ENCODE data around the gene RBP4.

The RBP4 gene

GRCh38 chr10:93595378-93596161 lies 5.5 kb downstream of the RBP4 start:
- DNase-seq, result no peak

DNA sequence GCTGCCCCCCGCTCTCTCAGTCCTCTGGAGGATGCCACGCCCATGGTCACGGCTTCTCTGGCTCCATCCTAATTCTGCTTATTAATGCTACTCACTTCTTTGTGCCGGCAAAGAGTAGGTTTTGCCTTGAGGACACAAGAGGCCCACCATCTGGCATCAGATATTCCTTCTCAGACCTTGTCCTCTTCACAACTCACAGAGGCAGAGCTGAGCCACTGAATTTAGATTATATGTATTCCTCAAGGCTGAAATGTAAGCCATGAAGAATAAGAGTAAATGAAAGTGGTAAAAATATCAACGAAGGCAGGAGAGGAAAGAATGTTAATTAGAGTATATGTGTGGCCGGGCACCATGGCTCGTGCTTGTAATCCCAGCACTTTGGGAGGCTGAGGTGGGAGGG lies 6.5 kb downstream of the RBP4 start:
- no peak for DNase-seq

DNA sequence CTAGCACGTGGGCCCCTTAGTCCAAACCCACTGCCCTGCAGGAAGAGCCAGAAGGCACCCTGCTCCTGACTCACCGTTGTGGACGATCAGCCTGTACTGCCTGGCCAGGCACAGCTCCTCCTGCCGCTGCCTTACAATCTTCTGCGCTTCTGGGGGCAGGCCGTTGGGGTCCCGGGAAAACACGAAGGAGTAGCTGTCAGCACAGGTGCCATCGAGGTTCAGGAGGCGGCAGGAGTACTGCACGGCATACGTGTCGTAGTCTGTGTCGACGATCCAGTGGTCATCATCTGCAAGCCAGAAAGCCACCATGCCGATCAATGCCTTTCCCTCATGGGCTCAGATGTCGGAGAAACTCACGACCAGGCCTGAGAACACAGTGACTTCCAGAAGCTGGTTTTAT lies 7.3 kb downstream of the RBP4 start:
- no peak for DNase-seq

DNA sequence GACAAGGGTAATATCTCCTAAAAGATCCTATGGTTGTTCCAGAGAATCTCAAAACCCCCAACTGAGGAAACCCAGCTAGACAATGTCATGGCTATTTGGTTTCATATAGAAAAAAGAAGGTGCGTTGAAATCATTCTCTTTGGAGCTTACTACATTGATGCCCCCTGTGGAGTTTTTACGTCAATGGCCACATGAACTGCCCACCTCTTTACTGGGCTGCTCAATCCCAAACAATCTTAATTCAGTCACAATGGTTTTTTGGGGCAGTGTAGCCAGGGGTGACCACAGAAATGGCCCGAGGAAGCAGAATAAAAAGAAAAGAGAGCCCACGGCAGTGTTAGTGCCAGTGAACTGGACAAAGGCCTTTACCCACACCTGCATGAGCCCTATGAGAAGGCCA lies 7.8 kb downstream of the RBP4 start:
- DNase-seq, result no peak

GRCh38 chr10:93591065-93591808 lies 9.8 kb downstream of the RBP4 start:
- no peak for DNase-seq

- no peak for DNase-seq
Observed at GRCh38 chr10:93590638-93591037, 10.4 kb downstream of the RBP4 start.

GRCh38 chr10:93589648-93590562 lies 11.1 kb downstream of the RBP4 start:
- DNase-seq, result no peak

GRCh38 chr10:93584445-93584844 lies 16.6 kb downstream of the RBP4 start:
- DNase-seq, result no peak

DNA sequence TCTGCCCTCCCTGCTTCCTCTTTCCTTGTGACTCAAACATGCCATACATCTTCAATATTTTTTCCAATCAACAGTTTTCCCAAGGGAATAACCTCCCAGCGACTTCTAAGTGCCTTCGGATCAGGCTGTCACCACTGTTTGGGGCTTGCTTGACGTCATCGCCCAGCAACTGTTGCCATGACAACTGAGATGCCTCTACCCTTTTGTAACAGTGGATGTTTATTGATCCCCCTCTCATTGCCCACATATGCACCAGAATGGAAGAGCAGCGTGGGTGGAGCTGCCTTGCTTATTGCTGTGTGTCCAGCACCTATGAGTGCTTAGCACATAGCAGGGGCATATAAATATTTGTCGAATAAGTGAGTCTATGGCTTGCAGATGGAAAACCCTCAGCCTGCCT lies 20.2 kb downstream of the RBP4 start:
- no peak for DNase-seq

DNA sequence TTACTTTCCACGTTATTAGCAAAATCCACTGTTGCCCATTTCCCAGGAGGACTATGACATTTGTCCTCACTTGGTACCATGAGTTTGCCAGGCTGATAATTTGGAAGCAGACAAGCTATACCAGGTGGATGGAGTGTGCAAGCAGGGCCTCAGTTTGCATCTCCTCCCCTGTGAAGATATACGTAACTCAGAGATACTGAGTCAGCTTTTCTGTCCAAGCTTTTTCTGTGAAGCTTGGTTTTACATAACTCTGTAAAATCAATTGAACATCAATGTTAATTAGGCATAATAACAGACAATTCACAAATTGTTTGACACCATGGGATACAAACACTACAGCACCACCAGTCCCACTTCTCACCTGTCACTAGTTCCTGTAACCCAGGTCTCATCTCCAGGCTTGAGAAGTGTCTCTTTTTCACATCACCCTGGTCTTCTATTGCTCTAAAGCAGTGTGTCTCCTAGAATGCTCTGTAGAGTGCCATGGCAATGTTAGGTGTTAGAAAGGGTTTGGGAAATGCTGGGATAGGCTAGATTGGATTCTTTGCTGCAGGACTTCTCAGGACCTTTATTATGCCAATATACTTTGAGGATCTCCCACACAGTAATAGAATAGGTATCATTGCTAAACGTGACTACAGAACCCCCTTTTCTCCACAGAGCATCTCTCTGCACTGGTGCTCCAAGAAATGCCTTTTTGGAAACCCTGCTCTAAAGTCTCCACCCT lies 20.9 kb downstream of the RBP4 start:
- no peak for DNase-seq

DNA sequence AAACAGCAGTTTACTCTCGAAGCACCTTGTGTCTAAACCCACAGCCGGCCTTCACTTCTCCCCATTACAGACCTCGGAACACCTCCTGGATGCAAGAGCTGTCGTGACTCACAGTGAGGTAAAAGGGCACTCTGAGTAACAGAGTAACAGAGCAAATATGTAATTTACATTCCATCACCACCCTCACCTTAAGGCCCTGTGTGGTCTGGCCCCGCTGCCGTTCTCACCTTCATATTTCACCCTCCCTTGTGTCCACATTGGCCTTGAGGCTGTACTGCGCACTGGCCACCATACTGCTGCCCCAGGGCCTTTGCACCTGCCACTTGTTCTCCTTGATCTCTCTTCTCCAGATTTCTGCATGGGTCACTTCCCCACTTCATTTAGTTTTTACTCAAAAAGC lies 21.9 kb downstream of the RBP4 start:
- no peak for DNase-seq

DNA sequence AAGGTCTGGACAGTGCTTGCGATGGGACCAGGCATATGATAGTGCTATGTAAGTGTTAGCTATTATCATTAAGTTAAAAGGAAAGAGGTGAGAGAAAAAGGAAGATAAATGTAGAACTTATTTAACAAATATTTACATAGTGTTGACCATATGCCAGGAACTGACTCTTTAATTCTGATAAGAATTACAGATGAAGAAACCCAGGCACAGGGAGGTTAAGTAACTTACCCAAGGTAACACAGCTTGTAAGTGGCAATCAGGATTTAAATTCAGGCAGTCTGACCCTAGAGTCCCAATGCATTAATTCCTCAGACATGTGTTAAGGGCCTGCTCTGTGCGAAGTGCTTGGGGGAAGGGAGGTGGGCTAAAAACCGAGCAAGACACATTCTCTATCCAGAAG lies 23.5 kb downstream of the RBP4 start:
- no peak for DNase-seq

- no peak for DNase-seq
Observed at GRCh38 chr10:93576888-93577287, 24.1 kb downstream of the RBP4 start.

GRCh38 chr10:93573924-93574323 lies 27.1 kb downstream of the RBP4 start:
- DNase-seq, result no peak

GRCh38 chr10:93573051-93573909 lies 27.8 kb downstream of the RBP4 start:
- DNase-seq, result no peak

DNA sequence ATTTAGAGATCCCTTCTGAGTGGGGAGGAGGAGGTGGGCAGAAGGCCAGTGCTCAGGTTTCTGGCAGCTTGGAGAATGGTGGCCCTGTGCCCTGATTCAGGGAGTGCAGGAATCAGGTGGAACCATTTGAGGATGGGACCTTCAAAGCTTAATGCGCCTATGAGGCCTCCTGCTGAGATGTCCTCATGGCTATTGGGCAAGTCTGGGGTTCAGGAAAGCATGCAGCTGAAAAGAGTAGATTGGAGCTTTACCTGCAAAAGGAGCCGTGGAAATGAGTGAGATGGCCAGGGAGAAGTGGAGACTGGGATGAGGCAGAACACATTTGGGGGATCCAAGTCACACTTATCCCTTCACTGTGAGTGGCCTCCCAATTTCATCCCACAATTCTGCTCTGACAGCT lies 28.4 kb downstream of the RBP4 start:
- DNase-seq, result no peak

DNA sequence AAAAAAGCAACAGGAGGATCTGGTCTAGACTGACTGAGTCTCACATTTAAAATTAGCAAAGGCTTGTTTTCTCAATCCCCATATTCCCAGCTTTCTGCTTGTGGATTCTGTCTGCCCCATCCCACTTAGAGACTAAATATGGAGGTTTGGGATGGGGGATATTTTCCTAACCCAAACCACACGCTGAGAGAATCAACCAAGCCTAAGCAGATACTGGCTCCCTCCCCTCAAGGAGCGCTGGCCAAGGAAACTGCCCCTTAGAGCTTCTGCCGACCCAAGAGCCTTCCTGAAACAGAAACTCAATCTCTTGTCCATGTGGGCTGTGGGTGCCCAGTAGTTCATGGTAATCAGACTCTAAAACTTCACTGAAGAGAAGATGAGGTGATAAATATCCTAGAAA lies 30.7 kb downstream of the RBP4 start:
- DNase-seq, result no peak

GRCh38 chr10:93568105-93568390 lies 33.0 kb downstream of the RBP4 start:
- no peak for DNase-seq

DNA sequence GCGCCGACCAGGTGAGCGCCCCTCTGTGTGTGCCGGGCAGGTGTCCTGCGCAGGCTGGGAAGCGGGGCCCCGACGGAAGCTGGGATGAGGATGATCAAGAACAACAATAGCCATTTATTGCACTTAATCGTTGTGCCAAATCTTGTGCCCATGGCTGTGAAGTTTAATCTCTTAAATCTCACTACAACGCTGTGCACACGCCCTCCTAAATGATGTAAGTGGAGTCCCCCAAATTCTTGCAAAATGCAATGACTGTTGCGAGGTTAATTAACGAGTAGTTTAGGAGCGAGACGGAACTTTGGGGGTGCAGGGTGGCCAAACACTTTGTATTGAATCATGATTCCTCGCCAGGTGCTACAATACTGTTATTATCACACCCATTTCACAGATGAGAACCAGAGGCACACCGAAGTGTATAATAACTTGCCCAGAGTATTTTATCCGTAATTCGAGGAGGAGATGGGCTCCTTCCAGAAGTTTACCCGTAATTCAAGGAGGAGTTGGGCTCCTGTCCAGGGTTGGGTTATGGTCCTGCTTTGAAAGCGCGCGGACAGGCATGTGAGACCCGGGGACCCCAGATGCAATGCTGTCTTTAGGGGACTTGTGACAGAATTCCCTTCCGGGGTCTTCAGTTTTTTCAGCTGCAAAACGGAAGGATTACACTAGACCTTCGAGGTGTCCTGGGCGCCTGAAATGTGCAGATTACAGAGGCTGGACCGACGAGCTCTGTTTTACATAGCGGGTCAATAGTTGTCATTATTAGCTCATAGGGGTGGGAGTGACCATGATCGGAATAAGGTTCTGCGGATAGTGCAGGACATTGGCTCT lies 33.5 kb downstream of the RBP4 start:
- DNase-seq, result no peak

DNA sequence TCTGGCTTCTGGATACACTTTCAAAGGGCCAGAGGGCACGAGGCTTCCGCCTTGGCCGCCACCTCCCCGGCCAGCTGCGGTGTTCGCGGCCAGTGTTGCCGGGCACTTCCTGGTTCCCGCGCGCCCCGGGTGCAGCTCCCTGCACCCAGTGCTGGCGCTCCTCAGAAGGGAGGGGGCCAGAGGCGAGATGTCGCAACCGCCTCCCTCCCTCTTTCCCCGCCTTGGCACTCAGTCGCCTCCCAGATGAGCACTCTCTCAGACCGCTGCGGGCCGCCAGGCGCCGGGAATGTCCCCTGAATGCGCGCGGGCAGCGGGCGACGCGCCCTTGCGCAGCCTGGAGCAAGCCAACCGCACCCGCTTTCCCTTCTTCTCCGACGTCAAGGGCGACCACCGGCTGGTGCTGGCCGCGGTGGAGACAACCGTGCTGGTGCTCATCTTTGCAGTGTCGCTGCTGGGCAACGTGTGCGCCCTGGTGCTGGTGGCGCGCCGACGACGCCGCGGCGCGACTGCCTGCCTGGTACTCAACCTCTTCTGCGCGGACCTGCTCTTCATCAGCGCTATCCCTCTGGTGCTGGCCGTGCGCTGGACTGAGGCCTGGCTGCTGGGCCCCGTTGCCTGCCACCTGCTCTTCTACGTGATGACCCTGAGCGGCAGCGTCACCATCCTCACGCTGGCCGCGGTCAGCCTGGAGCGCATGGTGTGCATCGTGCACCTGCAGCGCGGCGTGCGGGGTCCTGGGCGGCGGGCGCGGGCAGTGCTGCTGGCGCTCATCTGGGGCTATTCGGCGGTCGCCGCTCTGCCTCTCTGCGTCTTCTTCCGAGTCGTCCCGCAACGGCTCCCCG lies 34.4 kb downstream of the RBP4 start, which contains the start of gene FFAR4:
TSS of gene FFAR4 (plus strand) at position 231 of the 842 bp plus-strand sequence. CDS start at position 287, 56 bp downstream.
- DNase-seq, result no peak

All from NCI-H446 treated with DMSO at 0.1 percent for 48 hours (cell line).